ENCODE results near the gene NFATC2IP. TPM values are rescaled to one million over a fixed set of nuclear protein-coding genes. Genes with fewer than 3 reads are reported as not detected.

NFATC2IP gene
- total RNA-seq: 10 to 100 TPM; 42.9 to 52.0 TPM
- long read RNA-seq, full-length matches to known transcripts: 19 of 49 reads
- long read RNA-seq, partial matches to known transcripts: 20 of 49 reads
- long read RNA-seq, other reads (novel, unspliced or antisense): 10 of 49 reads

DNA sequence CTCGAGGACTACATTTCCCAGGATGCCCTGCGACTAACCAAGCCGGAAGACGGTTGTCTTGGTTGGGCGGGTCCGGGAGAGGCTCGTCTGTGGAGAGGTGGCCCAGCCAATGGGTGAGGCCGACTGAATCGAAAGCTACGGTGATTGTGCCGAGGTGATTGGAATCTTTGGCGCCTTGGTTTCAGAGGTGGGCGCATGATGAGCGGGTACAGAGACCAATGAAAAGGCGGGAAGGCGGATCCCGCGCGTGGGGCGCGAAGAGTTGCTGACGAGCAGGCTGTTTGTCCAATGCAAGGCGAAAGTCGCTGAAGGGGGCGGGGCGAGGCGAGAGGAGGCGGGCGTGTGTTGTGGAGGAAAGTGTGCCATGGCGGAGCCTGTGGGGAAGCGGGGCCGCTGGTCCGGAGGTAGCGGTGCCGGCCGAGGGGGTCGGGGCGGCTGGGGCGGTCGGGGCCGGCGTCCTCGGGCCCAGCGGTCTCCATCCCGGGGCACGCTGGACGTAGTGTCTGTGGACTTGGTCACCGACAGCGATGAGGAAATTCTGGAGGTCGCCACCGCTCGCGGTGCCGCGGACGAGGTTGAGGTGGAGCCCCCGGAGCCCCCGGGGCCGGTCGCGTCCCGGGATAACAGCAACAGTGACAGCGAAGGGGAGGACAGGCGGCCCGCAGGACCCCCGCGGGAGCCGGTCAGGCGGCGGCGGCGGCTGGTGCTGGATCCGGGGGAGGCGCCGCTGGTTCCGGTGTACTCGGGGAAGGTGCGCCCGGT, at the start of gene NFATC2IP:
Gene NFATC2IP (plus strand): TSS at position 290 of the 762 bp plus-strand sequence. CDS start 75 bp downstream, at position 365.
- ATAC-seq (peak; percentile 90), DNase-seq (peak; percentile 100)
- intact Hi-C loops (cut with DNase I, micrococcal nuclease): no loop called here

DNA sequence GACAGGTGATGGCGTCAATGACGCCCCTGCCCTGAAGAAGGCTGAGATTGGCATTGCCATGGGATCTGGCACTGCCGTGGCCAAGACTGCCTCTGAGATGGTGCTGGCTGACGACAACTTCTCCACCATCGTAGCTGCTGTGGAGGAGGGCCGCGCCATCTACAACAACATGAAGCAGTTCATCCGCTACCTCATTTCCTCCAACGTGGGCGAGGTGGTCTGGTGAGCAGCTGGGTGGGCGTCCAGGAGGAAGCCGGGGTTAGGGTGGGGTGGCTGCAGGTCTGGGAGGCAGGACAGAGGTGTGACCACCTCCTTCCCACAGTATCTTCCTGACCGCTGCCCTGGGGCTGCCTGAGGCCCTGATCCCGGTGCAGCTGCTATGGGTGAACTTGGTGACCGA, 48.9 kb upstream of the NFATC2IP start:
- intact Hi-C loops (cut with DNase I, micrococcal nuclease): no loop called here
- peak; percentile 18 for ATAC-seq
- no peak for DNase-seq

DNA sequence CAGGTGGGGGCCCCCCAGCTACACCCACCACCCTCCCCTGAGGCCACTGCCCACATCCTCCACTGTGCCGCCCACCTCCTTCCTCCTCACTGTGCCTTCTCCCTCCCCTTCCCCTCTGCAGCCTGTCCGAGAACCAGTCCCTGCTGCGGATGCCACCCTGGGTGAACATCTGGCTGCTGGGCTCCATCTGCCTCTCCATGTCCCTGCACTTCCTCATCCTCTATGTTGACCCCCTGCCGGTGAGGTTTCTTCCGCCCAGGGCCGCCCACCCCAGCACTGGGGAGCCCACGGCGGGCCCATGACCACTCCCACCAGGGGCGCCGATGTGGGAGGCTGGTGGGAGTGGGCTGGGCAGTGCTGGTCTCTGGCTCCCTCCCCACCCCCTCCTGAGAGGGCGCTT, 47.8 kb upstream of the NFATC2IP start:
- ATAC-seq: peak; percentile 21
- DNase-seq: no peak
- intact Hi-C loops (cut with DNase I, micrococcal nuclease): no loop called here

DNA sequence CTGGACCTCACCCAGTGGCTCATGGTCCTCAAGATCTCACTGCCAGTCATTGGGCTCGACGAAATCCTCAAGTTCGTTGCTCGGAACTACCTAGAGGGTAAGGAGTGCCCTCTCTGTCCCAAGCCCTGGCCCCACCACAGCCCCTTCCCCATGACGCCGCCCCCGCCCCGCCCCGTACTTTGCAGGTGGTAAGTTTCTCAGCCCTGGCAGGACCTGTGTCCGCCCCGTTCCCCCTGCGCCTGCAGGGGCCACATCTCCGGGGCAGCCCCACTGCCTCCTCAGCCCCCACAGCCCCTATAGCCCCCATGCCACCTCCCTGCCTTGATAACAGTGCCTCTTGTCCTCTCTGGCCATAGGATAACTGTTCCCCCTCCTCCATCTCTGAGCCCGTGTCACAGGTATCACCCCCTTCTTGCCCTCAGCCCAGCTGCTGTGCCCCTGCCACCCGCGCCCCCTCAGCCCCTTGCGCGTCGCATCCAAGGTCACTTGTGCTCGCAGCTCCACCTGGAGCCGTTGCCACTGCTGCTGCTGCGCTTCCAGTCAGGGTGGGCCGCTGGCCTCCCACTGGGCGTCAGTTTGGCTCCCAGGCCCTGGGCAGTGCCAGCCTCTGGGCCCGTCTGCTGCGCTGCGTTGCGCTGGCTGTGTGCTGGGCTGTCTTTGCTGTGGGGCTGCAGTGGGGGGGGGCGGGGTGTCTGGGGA, 47.2 kb upstream of the NFATC2IP start:
- DNase-seq (no peak), ATAC-seq (peak; percentile 17)
- intact Hi-C loops (cut with DNase I, micrococcal nuclease): no loop called here

DNA sequence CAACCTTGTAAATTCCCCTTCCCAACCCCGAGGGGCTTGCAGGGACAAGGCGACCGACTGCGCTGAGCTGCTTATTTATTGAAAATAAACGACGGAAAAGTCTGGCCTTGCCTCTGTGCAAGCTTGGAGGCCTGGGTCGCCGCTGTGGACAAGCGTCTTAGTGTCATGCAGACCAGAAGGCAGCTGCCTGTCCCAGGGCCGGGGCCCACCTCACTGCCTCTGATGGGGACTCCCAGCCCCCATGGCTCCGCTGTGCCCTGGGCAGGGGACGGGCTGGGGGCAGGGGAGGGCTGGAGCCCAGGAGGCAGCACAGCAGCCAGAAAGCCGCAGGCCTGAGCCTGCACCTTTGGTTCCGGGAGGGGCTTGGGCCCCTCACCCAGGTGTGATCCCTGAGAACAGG, 46.4 kb upstream of the NFATC2IP start:
- intact Hi-C loops (cut with DNase I, micrococcal nuclease): no loop called here
- no peak for ATAC-seq
- DNase-seq: no peak

DNA sequence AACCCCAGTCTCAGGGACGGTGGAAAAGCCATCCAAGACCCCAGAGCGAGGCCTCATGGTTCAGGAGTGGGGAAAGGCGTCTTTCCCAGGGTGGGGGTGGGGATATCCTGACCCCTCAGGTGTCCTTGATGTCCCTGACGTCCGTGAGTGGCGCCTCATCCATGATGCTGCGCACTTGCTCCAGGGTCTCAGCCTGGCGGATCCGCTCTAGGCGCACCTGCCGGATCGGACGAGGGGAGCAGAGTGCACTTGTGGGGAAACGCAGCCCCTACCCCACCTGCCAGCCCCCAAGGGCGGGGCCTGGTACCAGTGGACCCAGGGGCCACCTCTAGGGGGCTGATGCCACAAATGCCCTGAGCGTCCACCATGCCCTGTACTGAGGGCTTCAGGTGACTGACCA, 45.9 kb upstream of the NFATC2IP start:
- DNase-seq: no peak
- ATAC-seq: no peak
- intact Hi-C loops (cut with DNase I, micrococcal nuclease): no loop called here

DNA sequence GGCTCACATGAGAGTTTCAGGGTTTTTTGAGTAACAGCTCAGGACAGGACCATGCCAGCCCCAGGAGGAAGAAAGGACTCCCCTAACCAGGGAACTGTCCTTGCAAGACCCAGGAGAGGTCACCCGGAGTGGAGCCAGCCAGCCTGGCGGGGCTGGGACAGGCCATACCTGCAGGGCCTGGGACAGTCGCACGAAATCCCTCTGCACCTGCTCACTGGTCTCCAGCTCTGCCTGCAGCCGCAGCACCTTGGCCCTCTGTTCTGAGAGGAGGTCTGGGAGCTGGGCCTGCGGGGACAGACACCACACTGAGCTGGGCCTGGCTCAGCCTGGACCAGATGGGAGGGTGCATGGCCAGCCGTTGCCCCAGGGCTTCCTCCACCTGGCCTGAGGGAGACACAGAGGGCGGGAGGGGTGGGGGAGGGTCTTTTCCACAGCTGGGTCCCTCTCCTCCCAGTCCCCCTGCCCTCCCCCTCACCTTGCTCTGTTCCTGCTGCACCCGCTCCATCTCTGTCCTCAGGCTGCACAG, 45.4 kb upstream of the NFATC2IP start:
- ATAC-seq (no peak), DNase-seq (no peak)
- intact Hi-C loops (cut with DNase I, micrococcal nuclease): no loop called here

DNA sequence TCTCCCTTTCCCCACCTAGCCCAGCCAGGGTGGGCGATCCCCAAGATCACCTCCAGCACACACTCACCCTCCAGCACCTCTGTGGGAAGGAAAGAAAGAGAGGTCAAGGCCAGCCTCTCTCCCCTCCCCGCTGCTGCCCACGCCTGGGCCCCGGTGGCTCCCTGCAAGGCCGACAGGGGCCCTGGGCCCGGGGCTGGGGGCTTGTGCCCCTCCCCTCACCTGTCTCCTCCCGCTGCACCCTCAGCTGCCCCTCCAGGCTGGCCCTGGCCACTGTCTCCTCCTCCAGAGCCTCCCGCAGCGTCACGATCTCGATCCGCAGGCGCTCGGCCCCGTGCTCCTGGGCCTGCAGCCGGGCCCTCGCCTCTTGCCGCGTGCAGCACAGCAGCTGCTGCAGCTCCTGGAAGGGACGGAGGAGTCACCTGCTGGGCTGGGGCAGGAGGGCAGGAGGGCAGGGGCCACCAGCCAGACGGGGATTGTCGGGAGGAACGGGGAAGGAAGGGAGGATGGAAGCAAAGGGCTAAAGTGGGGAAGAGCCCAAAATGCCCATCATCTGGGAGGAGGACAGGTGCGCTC, 44.9 kb upstream of the NFATC2IP start:
- no peak for ATAC-seq
- intact Hi-C loops (cut with DNase I, micrococcal nuclease): no loop called here
- no peak for DNase-seq

DNA sequence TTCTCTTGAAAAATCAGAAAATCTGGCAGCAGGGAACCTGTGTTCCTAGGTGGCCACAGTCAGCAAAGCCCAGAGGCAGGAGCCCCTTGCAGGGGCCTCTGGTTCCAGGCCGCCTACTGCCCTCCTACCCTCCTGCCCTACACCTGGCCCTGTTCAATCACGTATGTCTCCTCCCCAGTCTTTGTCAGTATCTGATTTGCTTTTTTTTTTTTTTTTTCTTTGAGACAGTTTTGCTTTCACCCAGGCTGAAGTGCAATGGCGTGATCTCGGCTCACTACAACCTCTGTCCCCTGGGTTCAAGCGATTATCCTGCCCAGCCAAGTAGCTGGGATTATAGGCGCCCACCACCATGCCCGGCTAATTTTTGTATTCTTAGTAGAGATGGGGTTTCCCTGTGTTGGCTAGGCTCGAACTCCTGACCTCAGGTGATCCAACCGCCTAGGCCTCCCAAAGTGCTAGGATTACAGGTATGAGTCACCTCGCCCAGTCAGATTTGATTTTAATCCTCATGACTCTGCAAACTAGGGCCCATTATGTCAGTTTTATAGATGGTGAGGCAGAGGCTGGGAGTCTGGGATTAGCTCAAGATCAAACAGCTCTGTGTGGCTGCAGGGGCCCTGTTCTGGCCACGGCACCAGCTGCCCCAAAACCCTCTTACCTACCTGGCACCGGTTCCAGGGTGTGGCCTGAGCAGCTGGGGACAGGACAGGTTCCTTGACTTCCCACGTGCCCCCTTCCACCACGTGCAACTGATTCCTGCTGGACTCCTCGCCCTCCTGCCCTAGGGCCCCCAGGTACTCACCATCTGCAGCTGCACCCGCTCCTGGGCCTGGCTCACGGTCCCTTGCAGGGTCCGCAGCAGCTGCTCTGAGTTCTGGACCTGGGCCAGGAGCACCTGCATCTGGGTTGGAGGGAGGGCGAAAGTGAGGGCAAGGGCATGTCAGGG, 40.4 kb upstream of the NFATC2IP start:
- intact Hi-C loops (cut with DNase I, micrococcal nuclease): no loop called here
- peak; percentile 82 for ATAC-seq
- peak; percentile 68 to 84 for DNase-seq

DNA sequence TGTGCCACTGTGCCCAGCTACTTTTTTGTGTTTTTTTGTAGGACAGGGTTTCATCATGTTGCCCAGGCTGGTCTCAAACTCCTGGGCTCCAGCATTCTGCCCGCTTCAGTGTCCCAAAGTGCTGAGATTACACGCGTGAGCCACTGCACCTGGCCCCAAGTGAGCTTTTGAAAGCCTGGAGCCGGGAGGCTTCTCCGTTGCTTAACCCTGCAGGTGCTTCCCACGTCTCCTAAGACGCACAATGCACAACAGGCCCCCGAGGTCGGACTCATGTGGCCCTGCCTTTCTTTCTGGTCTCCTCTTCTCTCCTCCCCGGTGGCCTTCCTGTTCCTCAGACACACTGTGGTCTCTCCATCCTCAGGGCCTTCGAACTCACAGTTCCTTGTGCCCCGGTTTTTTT, 38.2 kb upstream of the NFATC2IP start:
- intact Hi-C loops (cut with DNase I, micrococcal nuclease): no loop called here
- ATAC-seq (no peak), DNase-seq (no peak)

DNA sequence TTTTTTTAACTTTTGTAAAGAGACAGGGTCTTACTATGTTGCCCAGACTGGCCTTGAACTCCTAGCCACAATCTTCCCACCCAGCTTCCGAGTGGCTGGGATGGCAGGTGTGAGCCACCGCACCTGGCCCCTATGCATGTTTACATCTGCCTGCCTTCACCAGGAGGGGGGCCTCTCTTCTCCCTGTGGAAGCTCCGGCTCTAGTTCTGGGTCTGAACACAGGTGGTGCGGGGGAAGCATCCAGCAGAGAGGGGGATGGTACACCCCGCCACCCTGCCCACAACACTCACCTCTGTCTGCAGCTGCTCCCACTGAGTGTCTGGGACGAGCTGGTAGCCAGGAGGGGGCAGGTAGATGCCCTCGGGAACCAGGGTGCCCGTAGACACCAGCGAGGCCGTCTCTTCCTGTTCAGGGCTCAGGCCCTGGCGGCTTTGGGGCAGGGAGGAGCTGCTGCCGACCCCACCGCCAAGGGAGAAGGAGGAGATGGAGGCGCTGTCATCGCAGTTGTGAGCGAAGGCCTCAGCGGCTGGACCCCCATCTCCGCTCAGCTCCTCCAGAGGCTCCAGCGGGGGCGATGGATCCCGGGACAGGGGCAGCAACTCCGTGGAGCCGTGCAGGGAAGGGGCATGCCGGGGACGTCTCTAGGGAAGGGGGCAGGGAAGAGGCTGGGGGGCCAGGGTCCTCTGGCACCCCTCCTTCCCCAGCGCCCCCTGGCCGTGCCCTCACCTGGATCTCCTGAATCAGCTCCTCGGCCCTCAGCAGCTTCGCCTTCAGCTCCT, 36.6 kb upstream of the NFATC2IP start:
- intact Hi-C loops (cut with DNase I, micrococcal nuclease): no loop called here
- ATAC-seq (no peak), DNase-seq (no peak)

DNA sequence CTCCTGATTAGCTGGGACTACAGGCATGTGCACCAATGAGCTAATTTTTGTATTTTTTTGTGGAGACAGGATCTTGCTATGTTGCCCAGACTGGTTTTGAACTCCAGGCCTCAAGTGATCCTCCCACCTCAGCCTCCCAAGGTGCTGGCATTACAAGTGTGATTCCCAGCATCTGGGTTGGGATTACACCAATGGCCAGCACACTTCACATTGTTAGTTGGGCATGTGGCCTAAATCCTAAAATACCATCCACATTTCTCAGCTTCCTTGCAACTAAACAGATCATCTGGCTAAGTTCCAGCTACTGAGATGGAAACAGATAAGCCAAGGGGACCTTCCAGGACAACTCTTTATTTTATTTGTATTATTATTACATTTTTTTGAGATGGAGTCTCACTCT, 35.6 kb upstream of the NFATC2IP start:
- DNase-seq: no peak
- ATAC-seq: no peak
- intact Hi-C loops (cut with DNase I, micrococcal nuclease): no loop called here

DNA sequence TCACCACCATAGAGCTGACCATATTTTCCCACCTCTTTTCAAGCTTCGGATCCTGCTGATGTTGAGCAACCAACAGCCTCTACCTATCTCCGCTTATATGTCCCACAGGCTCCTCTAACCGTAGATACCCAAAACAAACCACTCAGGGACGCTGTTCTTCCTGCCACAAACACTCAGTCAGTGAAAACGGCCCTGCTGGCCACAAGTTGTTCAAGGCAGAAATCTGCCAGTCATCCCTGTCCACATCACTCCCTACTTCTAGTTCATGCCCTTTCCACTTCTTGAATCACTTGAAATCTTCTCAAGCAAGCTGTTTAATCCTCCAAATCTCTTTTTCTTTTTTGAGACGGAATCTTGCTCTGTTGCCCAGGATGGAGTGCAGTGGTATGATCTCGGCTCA, 33.6 kb upstream of the NFATC2IP start:
- no peak for ATAC-seq
- intact Hi-C loops (cut with DNase I, micrococcal nuclease): no loop called here
- no peak for DNase-seq

DNA sequence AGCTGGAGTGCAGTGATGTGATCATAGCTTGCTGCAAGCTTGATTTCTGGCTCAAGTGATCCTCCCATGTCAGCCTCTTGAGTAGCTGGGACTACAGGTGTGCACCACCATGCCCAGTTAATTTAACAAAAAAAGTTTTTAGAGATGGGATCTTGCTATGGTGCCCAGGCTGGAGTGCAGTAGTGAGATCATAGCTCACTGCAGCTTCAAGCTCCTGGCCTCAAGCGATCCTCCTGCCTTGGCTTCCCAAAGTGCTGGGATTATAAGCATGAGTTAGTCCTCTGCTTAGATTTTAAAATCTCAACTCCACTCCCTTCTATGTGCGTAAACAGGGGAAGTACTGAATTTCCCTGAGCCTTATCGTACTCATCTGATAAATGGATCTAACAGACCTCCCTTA, 32.0 kb upstream of the NFATC2IP start:
- ATAC-seq (no peak), DNase-seq (no peak)
- intact Hi-C loops (cut with DNase I, micrococcal nuclease): no loop called here

DNA sequence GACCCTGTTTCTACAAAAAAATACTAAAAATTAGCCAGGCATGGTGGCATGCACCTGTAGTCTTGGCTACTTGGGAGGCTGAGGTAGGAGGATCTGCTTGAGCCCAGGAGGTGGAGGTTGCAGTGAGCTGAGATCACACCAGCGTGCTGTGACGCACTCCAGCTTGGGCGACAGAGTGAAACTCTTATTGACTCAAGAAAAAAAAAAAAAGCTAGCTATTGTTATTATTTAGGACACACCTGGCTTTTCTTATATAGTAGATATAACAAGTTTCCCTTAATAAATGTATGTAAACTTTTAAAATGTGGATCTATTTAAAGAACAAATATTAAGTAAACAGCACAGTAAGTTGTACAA, 27.5 kb upstream of the NFATC2IP start:
- no peak for ATAC-seq
- intact Hi-C loops (cut with DNase I, micrococcal nuclease): no loop called here
- no peak for DNase-seq

DNA sequence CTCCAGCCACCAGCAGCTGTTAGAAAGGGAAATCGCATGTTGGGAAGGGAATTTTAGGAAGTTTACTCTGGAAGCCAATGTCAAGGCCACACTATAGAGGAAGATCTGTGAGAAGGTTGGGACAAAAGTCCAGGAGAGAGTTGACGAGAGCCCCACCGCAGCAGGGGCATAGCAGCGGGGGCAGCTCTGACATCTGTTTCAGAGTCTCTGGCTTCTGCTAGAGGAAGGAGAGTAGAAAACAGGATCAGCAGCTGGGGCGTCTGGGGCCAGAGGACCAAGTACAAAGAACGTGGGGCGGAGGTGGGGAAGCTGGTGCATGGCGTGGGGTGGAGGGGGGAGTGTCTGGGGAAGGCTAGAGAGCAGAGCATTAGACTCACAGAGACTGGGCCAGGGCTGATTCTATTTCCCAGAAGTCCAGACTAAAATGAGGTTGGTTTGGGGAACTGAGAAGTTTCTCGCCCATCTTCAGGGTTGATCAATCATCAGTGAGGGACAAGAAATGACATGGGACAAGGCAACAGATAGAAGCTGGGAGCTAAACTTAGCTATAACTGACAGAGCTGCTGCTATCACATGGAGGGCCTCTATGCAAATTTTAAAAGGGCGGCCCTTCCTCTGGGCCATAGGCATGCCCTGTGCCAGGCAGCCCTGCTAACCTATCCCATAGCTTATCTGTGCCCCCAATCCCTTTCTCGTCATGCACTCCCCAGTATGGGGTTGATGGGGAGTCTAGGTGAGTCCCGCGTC, 26.9 kb upstream of the NFATC2IP start:
- intact Hi-C loops (cut with DNase I, micrococcal nuclease): no loop called here
- ATAC-seq (peak; percentile 34), DNase-seq (peak; percentile 71 to 73)

DNA sequence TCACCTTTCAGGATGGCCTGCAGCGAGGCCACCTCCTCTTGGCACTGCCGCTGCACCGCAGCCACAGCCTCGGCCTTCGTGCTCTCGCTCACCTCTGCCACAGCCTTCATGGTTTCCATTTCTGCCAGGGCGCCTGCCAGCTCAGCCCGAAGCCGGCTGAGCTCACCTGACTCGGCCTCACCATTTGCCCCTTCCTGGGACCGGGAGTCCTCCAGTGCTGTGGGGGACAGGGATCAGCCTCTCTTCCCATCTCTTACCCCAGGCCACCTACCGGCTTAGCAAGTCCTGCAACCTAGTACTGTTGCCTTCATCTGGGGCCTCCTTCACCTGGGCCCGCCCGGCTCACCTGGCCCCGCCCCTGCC, 26.4 kb upstream of the NFATC2IP start:
- DNase-seq (no peak), ATAC-seq (no peak)
- intact Hi-C loops (cut with DNase I, micrococcal nuclease): no loop called here

Data from left colon (tissue), 2 donors.